ENCODE measurements around the gene NAT9.

Gene NAT9

GRCh38 chr17:74780443-74781238 lies 4.5 kb upstream of the NAT9 start:
- Histone ChIP-seq H3K27me3 (ENCODE audit: control insufficient read depth in 2 of 2, insufficient read depth in 2 of 2, low read length in 2 of 2) (no peaks in the 10 kb centered on the region), H3K9ac (ENCODE audit: low read depth in 1 of 2, low read length in 2 of 2) (peak overlapping the region in 1 of 2 donors; percentile 6), H3K9me3 (ENCODE audit: control insufficient read depth in 2 of 2, low read length in 2 of 2) (no peaks in the 10 kb centered on the region), H3K27ac (ENCODE audit: low read depth in 2 of 2, low read length in 2 of 2) (peak overlapping the region; percentile 26 to 71), H3K4me3 (ENCODE audit: low read length in 2 of 2) (no peak overlapping the region), H3K4me1 (ENCODE audit: control insufficient read depth in 2 of 2, insufficient read depth in 2 of 2, low read length in 2 of 2) (peaks cover 18 to 25% of the 10 kb centered on the region in 2 donors), H3K36me3 (ENCODE audit: control insufficient read depth in 2 of 2, insufficient read depth in 2 of 2, low read length in 2 of 2) (peaks cover 6 to 9% of the 10 kb centered on the region in 2 donors)

- H3K27me3 ChIP-seq (ENCODE audit: control insufficient read depth in 2 of 2, insufficient read depth in 2 of 2, low read length in 2 of 2), result no peaks in the 10 kb centered on the region
- peaks cover 24 to 30% of the 10 kb centered on the region in 2 donors for H3K4me1 ChIP-seq (ENCODE audit: control insufficient read depth in 2 of 2, insufficient read depth in 2 of 2, low read length in 2 of 2)
- H3K36me3 ChIP-seq (ENCODE audit: control insufficient read depth in 2 of 2, insufficient read depth in 2 of 2, low read length in 2 of 2), result peaks cover 2 to 5% of the 10 kb centered on the region in 2 donors
- H3K27ac ChIP-seq (ENCODE audit: low read depth in 2 of 2, low read length in 2 of 2), result peak overlapping the region; percentile 40 to 71
- no peak overlapping the region for H3K9ac ChIP-seq (ENCODE audit: low read depth in 1 of 2, low read length in 2 of 2)
- no peaks in the 10 kb centered on the region for H3K9me3 ChIP-seq (ENCODE audit: control insufficient read depth in 2 of 2, low read length in 2 of 2)
- H3K4me3 ChIP-seq (ENCODE audit: low read length in 2 of 2), result no peak overlapping the region
These were observed 3.8 kb upstream of the NAT9 start for GRCh38 chr17:74779948-74780400.

- peak overlapping the region; percentile 40 to 69 for H3K27ac ChIP-seq (ENCODE audit: low read depth in 2 of 2, low read length in 2 of 2)
- H3K4me3 ChIP-seq (ENCODE audit: low read length in 2 of 2), result no peak overlapping the region
- H3K9me3 ChIP-seq (ENCODE audit: control insufficient read depth in 2 of 2, low read length in 2 of 2), result no peaks in the 10 kb centered on the region
- H3K4me1 ChIP-seq (ENCODE audit: control insufficient read depth in 2 of 2, insufficient read depth in 2 of 2, low read length in 2 of 2), result peaks cover 24 to 30% of the 10 kb centered on the region in 2 donors
- H3K27me3 ChIP-seq (ENCODE audit: control insufficient read depth in 2 of 2, insufficient read depth in 2 of 2, low read length in 2 of 2), result no peaks in the 10 kb centered on the region
- H3K36me3 ChIP-seq (ENCODE audit: control insufficient read depth in 2 of 2, insufficient read depth in 2 of 2, low read length in 2 of 2), result peaks cover 0 to 5% of the 10 kb centered on the region in 2 donors
- no peak overlapping the region for H3K9ac ChIP-seq (ENCODE audit: low read depth in 1 of 2, low read length in 2 of 2)
These were observed 3.4 kb upstream of the NAT9 start for GRCh38 chr17:74779501-74779900.

- Histone ChIP-seq H3K4me3 (ENCODE audit: low read length in 2 of 2) (no peak overlapping the region), H3K36me3 (ENCODE audit: control insufficient read depth in 2 of 2, insufficient read depth in 2 of 2, low read length in 2 of 2) (peaks cover 0 to 5% of the 10 kb centered on the region in 2 donors), H3K27me3 (ENCODE audit: control insufficient read depth in 2 of 2, insufficient read depth in 2 of 2, low read length in 2 of 2) (no peaks in the 10 kb centered on the region), H3K27ac (ENCODE audit: low read depth in 2 of 2, low read length in 2 of 2) (peak overlapping the region in 1 of 2 donors; percentile 69), H3K9me3 (ENCODE audit: control insufficient read depth in 2 of 2, low read length in 2 of 2) (no peaks in the 10 kb centered on the region), H3K9ac (ENCODE audit: low read depth in 1 of 2, low read length in 2 of 2) (no peak overlapping the region), H3K4me1 (ENCODE audit: control insufficient read depth in 2 of 2, insufficient read depth in 2 of 2, low read length in 2 of 2) (peaks cover 24 to 30% of the 10 kb centered on the region in 2 donors)
These were observed 2.8 kb upstream of the NAT9 start for GRCh38 chr17:74778960-74779359.

GRCh38 chr17:74777901-74778515 lies 1.9 kb upstream of the NAT9 start:
- no peak overlapping the region for H3K9ac ChIP-seq (ENCODE audit: low read depth in 1 of 2, low read length in 2 of 2)
- H3K9me3 ChIP-seq (ENCODE audit: control insufficient read depth in 2 of 2, low read length in 2 of 2), result no peaks in the 10 kb centered on the region
- H3K27me3 ChIP-seq (ENCODE audit: control insufficient read depth in 2 of 2, insufficient read depth in 2 of 2, low read length in 2 of 2), result no peaks in the 10 kb centered on the region
- peaks cover 24 to 30% of the 10 kb centered on the region in 2 donors for H3K4me1 ChIP-seq (ENCODE audit: control insufficient read depth in 2 of 2, insufficient read depth in 2 of 2, low read length in 2 of 2)
- peaks cover 7 to 12% of the 10 kb centered on the region in 2 donors for H3K36me3 ChIP-seq (ENCODE audit: control insufficient read depth in 2 of 2, insufficient read depth in 2 of 2, low read length in 2 of 2)
- no peak overlapping the region for H3K4me3 ChIP-seq (ENCODE audit: low read length in 2 of 2)
- no peak overlapping the region for H3K27ac ChIP-seq (ENCODE audit: low read depth in 2 of 2, low read length in 2 of 2)

GRCh38 chr17:74776990-74777389 lies 845 bp upstream of the NAT9 start:
- H3K27ac ChIP-seq (ENCODE audit: low read depth in 2 of 2, low read length in 2 of 2), result no peak overlapping the region
- peak overlapping the region; percentile 75 to 97 for H3K4me3 ChIP-seq (ENCODE audit: low read length in 2 of 2)
- no peaks in the 10 kb centered on the region for H3K9me3 ChIP-seq (ENCODE audit: control insufficient read depth in 2 of 2, low read length in 2 of 2)
- no peaks in the 10 kb centered on the region for H3K27me3 ChIP-seq (ENCODE audit: control insufficient read depth in 2 of 2, insufficient read depth in 2 of 2, low read length in 2 of 2)
- H3K36me3 ChIP-seq (ENCODE audit: control insufficient read depth in 2 of 2, insufficient read depth in 2 of 2, low read length in 2 of 2), result peaks cover 17% of the 10 kb centered on the region in 2 donors
- H3K9ac ChIP-seq (ENCODE audit: low read depth in 1 of 2, low read length in 2 of 2), result peak overlapping the region; percentile 66 to 84
- peaks cover 24 to 30% of the 10 kb centered on the region in 2 donors for H3K4me1 ChIP-seq (ENCODE audit: control insufficient read depth in 2 of 2, insufficient read depth in 2 of 2, low read length in 2 of 2)

- H3K36me3 ChIP-seq (ENCODE audit: control insufficient read depth in 2 of 2, insufficient read depth in 2 of 2, low read length in 2 of 2), result peaks cover 26 to 30% of the 10 kb centered on the region in 2 donors
- peak overlapping the region; percentile 16 to 65 for H3K27ac ChIP-seq (ENCODE audit: low read depth in 2 of 2, low read length in 2 of 2)
- H3K9ac ChIP-seq (ENCODE audit: low read depth in 1 of 2, low read length in 2 of 2), result peak overlapping the region; percentile 66 to 84
- H3K27me3 ChIP-seq (ENCODE audit: control insufficient read depth in 2 of 2, insufficient read depth in 2 of 2, low read length in 2 of 2), result no peaks in the 10 kb centered on the region
- peaks cover 24 to 30% of the 10 kb centered on the region in 2 donors for H3K4me1 ChIP-seq (ENCODE audit: control insufficient read depth in 2 of 2, insufficient read depth in 2 of 2, low read length in 2 of 2)
- H3K4me3 ChIP-seq (ENCODE audit: low read length in 2 of 2), result peak overlapping the region; percentile 75 to 97
- H3K9me3 ChIP-seq (ENCODE audit: control insufficient read depth in 2 of 2, low read length in 2 of 2), result no peaks in the 10 kb centered on the region
These were observed 619 bp downstream of the NAT9 start for GRCh38 chr17:74775409-74776043.

GRCh38 chr17:74773871-74774286 lies 2.3 kb downstream of the NAT9 start:
- Histone ChIP-seq H3K36me3 (ENCODE audit: control insufficient read depth in 2 of 2, insufficient read depth in 2 of 2, low read length in 2 of 2) (peaks cover 31 to 42% of the 10 kb centered on the region in 2 donors), H3K4me1 (ENCODE audit: control insufficient read depth in 2 of 2, insufficient read depth in 2 of 2, low read length in 2 of 2) (peaks cover 16 to 18% of the 10 kb centered on the region in 2 donors), H3K27me3 (ENCODE audit: control insufficient read depth in 2 of 2, insufficient read depth in 2 of 2, low read length in 2 of 2) (no peaks in the 10 kb centered on the region)

GRCh38 chr17:74773414-74773813 lies 2.7 kb downstream of the NAT9 start:
- H3K36me3 ChIP-seq (ENCODE audit: control insufficient read depth in 2 of 2, insufficient read depth in 2 of 2, low read length in 2 of 2), result peaks cover 31 to 47% of the 10 kb centered on the region in 2 donors
- no peak overlapping the region for H3K9ac ChIP-seq (ENCODE audit: low read depth in 1 of 2, low read length in 2 of 2)
- H3K9me3 ChIP-seq (ENCODE audit: control insufficient read depth in 2 of 2, low read length in 2 of 2), result no peaks in the 10 kb centered on the region
- no peaks in the 10 kb centered on the region for H3K27me3 ChIP-seq (ENCODE audit: control insufficient read depth in 2 of 2, insufficient read depth in 2 of 2, low read length in 2 of 2)
- H3K27ac ChIP-seq (ENCODE audit: low read depth in 2 of 2, low read length in 2 of 2), result no peak overlapping the region
- H3K4me3 ChIP-seq (ENCODE audit: low read length in 2 of 2), result no peak overlapping the region
- peaks cover 16 to 17% of the 10 kb centered on the region in 2 donors for H3K4me1 ChIP-seq (ENCODE audit: control insufficient read depth in 2 of 2, insufficient read depth in 2 of 2, low read length in 2 of 2)

More at GRCh38 chr17:74773871-74774286, 2.3 kb downstream of the NAT9 start:
- H3K9me3 ChIP-seq (ENCODE audit: control insufficient read depth in 2 of 2, low read length in 2 of 2), result no peaks in the 10 kb centered on the region
- no peak overlapping the region for H3K4me3 ChIP-seq (ENCODE audit: low read length in 2 of 2)
- H3K9ac ChIP-seq (ENCODE audit: low read depth in 1 of 2, low read length in 2 of 2), result no peak overlapping the region
- no peak overlapping the region for H3K27ac ChIP-seq (ENCODE audit: low read depth in 2 of 2, low read length in 2 of 2)

- Histone ChIP-seq H3K9me3 (ENCODE audit: control insufficient read depth in 2 of 2, low read length in 2 of 2) (no peaks in the 10 kb centered on the region), H3K9ac (ENCODE audit: low read depth in 1 of 2, low read length in 2 of 2) (no peak overlapping the region), H3K4me3 (ENCODE audit: low read length in 2 of 2) (no peak overlapping the region), H3K36me3 (ENCODE audit: control insufficient read depth in 2 of 2, insufficient read depth in 2 of 2, low read length in 2 of 2) (peaks cover 40 to 54% of the 10 kb centered on the region in 2 donors), H3K27ac (ENCODE audit: low read depth in 2 of 2, low read length in 2 of 2) (no peak overlapping the region), H3K4me1 (ENCODE audit: control insufficient read depth in 2 of 2, insufficient read depth in 2 of 2, low read length in 2 of 2) (peaks cover 13% of the 10 kb centered on the region in 2 donors), H3K27me3 (ENCODE audit: control insufficient read depth in 2 of 2, insufficient read depth in 2 of 2, low read length in 2 of 2) (no peaks in the 10 kb centered on the region)
These were observed 4.1 kb downstream of the NAT9 start for GRCh38 chr17:74772053-74772452.
